GM19467 (cell line): Measurements from ENCODE around the gene MAP7.

Source experiments
- ATAC-seq: cut with Tn5 transposase; IDR thresholded peaks from one replicate; pipeline ENCODE4 v1.9.1; 2021; ENCODE audit warnings: mild to moderate bottlenecking, moderate library complexity; ENCODE audit not compliant: unreplicated experiment

The MAP7 gene

GRCh38 chr6:136533487-136533886, 16.7 kb downstream of the MAP7 start:
- no peak for ATAC-seq

DNA sequence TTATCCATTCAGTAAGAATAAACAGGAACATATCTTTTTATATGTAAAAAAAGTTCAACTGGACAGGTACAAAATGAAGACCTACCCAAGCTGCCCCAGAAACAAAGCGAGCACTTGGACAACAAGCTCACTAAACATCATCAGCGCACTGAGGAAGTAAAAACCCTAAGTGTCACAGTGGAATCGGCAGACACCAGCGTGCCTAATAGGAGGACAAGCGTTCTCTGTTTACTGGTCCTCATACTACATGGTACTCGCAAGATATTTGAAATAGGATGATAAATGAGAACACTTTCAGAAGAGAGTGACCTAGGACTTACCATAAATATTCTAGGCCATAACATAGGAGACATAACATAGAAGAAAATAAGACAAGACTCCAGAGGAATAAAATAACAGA, 18.2 kb downstream of the MAP7 start:
- no peak for ATAC-seq

- no peak for ATAC-seq
Measured at GRCh38 chr6:136529710-136530109, 20.5 kb downstream of the MAP7 start.

DNA sequence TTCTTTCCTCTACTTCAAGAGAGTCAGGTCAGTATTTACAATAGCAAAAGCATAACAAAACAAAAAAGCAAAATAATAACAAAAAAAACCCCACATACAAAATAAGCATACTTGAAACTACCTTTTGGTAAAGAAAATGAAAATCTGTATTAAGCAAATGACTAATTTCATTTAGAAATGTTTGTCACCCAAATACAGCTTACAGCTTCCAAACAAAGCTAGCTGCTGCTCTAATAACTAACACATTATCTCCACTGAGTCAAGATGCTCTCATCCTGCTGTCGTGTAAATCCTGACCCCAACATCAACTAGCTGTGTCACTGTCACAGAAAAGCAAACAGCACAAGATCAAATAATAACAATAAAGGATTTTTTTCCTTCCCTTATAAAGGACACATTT, 21.7 kb downstream of the MAP7 start:
- no peak for ATAC-seq

DNA sequence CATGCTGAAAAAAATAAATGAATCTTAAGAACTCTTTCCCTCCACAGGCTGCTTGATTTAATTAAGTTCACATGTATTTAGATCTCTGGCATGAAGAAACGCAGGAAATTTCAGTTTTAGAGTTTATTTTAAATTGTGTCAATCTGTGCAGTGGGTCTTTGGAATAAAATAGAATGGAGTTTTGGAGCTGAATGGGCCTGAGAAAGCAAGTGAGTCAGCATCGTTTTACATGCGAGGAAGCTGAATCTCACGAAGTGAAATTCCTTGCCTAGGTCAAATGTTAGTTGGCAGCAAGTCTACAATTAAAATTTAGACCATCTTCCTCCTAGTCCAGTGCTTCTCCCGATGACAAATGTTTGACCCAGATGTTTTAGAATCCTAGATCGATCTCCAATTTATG, 22.4 kb downstream of the MAP7 start:
- ATAC-seq: no peak

DNA sequence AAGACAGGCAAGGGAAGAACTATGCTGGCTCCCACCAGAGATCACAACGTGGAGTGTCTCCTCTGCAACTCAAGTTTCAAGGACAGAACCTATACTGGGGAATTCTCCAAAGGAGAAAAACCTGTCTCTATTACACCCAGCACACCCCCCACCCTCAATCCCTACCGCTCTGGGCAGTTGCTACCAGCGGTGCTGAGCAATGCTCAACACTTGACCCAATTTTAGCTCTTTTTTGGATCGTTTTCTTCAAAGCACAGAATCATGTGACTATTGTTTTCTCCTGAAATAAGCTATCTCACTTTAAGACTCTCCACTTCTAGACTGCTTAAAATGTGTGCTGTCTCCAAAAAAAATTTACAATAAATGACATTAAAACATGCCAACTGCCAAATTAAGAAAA, 23.3 kb downstream of the MAP7 start:
- ATAC-seq: no peak

- ATAC-seq: no peak
Measured at GRCh38 chr6:136526196-136526930, 23.9 kb downstream of the MAP7 start.

GRCh38 chr6:136525586-136526195, 24.5 kb downstream of the MAP7 start:
- no peak for ATAC-seq

DNA sequence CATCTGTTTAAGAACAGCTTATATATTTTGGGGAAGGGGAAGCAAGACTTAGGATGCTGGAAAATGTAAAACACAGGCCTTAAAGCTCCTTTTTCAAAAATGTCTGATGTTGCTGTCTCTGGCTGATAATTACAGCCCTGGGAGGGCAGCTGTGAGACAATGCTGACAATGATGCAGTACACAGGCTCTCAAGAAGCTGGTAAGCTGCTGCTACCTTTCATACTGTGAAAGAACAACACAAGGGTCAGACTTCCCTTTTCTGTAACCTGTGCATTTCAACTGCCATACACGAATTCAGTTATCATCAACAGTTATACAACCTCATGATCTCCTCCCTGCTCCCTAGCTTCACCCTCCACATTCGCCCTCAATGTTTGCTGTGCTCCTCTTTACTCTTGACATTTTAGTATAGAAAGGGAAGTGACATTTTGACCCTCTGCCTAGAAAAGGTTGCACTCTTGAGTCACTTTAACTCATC, 25.2 kb downstream of the MAP7 start:
- no peak for ATAC-seq

DNA sequence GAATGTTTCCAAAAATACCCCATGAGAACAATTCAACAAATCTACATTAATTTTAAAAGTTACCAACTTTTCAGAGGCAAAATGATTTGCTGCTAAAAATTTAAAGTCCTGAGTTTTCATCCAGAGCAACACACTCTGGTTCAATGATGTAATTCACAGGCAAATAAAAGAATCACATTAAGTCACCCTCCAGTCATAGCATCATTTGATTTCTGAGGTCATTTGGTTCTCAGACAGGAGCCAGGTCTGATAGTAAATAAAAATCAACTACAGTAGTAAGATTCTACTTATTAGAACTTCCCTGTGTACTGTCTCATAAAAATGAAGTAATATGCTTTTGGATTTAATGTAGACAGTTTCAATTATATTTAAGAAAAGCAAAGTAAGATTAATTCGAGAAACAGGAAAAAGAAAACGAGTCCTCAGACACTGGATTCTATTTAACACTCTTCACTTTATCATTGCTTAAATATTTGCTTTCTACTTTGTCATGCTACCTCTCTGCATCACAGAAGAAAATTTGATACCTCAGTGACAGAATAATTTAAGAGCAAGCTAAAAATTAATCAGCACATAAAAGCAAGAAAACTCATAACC, 25.8 kb downstream of the MAP7 start:
- ATAC-seq: no peak

DNA sequence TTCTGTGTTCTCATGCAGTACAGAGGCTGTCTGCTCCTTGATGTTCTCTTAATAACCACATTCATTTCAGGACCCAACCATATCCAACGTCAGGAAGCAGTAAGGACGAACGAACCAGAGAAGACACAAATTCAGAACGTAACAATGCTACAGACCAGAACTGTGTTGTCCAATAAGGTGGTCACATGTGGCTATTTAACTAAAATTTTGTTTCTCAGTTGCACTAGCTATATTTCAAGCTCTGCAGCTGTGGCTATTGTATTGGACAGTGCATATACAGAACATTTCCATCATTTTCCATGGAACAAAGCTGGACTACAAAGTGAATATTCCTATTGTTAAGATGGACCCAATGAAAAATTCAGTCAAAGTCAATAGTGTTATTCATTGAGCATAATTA, 27.0 kb downstream of the MAP7 start:
- ATAC-seq: no peak

DNA sequence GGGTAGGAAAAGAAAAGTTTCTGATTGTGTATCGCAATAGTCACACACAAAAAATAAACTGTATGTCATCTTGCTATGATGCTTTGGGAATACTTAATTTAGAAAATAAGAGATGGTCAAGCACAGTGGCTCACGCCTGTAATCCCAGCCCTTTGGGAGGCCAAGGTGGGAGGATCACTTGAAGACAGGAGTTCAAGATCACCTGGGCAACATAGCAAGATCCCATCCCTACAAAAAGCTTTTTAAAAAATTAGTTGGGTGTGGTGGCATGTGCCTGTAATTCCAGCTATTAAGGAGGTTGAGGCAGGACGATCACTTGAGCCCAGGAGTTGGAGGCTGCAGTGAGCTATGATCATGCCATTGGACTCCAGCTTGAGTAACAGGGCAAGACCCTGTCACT, 27.6 kb downstream of the MAP7 start:
- no peak for ATAC-seq

- no peak for ATAC-seq
Measured at GRCh38 chr6:136521911-136522310, 28.3 kb downstream of the MAP7 start.

DNA sequence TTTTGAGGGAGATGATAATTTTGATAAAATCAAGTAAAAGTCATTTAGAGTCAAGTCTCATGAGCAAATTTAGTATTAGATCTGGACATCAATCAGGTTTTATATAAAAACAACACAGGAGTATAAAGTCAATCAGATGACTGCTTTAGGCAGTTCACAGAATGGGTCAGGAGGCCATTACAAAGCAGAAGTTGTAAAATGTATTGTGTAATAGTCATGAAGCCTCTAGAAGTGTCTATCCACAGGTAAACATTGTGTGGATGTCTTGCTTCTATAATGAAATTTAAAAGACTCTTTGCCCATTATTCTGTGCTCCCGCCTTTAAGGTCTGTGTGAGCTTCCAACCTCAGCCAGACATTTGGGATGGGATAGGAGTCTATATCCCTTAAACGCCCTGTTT, 28.8 kb downstream of the MAP7 start:
- no peak for ATAC-seq

DNA sequence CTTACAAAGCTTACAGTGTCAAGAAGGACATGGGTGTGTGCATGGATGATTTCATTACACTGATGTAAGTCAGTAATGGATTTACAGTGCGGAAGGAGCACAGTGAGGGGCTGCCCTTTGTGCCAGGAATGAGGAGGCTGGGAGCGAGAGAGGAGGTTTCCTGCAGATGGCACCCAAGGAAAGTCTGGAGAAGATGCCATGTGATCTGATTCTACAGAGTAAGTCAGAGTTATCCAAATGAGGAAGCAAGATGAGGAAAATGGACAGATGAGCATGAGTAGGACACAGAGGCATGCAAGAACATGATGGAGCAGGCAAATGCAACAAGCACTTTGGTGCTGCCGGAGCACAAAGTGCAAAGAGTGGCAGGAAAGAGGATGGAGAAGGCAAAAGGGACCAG, 29.7 kb downstream of the MAP7 start:
- no peak for ATAC-seq

DNA sequence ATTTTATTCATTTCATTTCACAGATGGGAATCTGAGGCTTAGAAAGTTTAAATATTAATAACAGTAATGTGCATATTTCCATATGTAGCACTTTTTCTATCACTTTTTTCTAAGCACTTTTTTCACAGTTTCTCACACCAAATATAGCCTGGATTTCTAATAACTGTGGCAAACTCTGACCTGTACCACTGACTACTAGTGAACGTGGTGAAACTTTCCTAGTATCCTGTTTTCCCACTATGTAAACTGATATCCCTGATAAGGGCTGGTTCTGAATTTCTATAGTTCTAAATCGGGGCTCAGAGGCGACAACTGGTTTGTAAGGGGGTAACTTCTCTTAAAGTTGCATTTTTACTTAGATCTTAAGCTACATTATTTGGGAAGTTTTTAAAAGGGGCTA, 32.6 kb downstream of the MAP7 start:
- ATAC-seq: no peak

GRCh38 chr6:136517002-136517401, 33.2 kb downstream of the MAP7 start:
- ATAC-seq: no peak

DNA sequence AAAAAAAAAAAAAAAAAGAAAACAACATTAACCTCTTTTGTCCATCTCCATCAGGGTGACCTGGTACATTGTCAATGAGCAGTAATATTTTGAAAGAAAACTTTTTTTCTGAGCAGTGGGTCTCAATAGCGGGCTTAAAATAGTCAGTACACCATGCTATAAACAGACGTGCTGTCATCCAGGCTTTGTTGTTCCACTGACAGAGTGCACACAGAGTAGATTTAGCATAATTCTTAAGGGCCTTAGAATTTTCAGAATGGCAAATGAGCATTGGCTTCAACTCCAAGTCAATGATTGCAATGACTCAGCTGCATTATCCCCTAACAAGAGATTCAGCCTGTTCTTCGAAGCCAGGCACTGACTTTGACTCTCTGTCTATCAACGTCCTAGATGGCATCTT, 35.6 kb downstream of the MAP7 start:
- no peak for ATAC-seq

- ATAC-seq: no peak
Measured at GRCh38 chr6:136511926-136512325, 38.3 kb downstream of the MAP7 start.

DNA sequence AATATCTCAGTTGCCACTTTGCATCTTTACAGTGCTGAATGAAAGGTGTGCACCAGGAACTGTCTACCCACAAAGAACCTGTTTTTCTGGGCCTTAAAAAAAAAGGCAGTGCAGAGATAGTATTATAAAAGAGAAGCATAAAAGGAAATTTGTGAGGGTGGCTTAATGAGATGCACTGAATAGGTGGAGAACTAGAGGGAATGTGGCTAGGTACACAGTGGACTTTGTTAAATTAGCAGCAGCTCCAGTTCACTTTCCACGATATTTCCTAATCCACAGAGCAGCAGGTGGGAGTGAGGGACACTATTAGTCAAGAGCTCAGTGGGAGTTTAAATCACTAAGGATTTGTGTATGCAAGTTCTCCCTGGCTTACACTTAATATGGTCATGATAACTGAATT, 38.8 kb downstream of the MAP7 start:
- ATAC-seq: no peak

DNA sequence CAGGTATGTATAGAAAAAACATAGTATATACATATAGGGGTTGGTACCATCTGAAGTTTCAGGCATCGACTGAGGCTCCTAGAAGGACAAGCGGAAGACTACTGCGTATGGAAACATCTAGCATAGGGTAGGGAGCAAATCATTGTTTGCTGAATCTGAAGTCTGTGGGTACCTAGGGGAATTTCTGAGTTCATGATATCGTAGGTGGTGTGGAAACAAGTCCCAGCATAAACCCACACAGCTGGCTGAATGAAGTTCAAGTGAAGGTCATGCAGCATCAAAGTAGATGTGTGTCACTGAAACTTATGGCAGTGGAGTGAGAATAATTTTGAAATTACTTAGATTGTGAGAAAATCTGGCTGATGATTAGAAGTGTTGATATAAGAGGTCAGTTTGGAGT, 39.4 kb downstream of the MAP7 start:
- no peak for ATAC-seq

- ATAC-seq: no peak
Measured at GRCh38 chr6:136510299-136510698, 39.9 kb downstream of the MAP7 start.
